Left renal pelvis (tissue), 4 donors: ENCODE measurements around the gene YEATS4. TPM values are rescaled to one million over a fixed set of nuclear protein-coding genes. Genes with fewer than 3 reads are reported as not detected.

Experiments used
- DNase-seq, 4 donors: peaks; one replicate each; pipeline ENCODE4 v3.0.0-alpha.2; 2013; ENCODE audit warnings: low read depth in 4 of 4, low spot score in 3 of 4
- polyA plus RNA-seq, 4 donors: library from polyadenylated mRNA; unstranded; fragments of 120-200 nt; gene quantifications; one replicate each; pipeline ENCODE4 v1.2.1, GENCODE V29; 2013; ENCODE audit not compliant: insufficient read length in 4 of 4

YEATS4 gene
- polyA plus RNA-seq, 4 donors, result 22.1 to 38.4 (median 29.5) TPM

- no peak for DNase-seq
Observed at GRCh38 chr12:69339999-69340398, 19.5 kb upstream of the YEATS4 start.

GRCh38 chr12:69341328-69341727, 18.2 kb upstream of the YEATS4 start:
- DNase-seq, result no peak

- no peak for DNase-seq
Observed at GRCh38 chr12:69342421-69342820, 17.1 kb upstream of the YEATS4 start.

- DNase-seq, result no peak
Observed at GRCh38 chr12:69343357-69343756, 16.2 kb upstream of the YEATS4 start.

- DNase-seq, result no peak
Observed at GRCh38 chr12:69343885-69344612, 15.5 kb upstream of the YEATS4 start.

GRCh38 chr12:69345077-69345476, 14.5 kb upstream of the YEATS4 start:
- DNase-seq, result no peak

GRCh38 chr12:69345742-69346141, 13.8 kb upstream of the YEATS4 start:
- DNase-seq, result no peak

GRCh38 chr12:69348162-69348938, 11.2 kb upstream of the YEATS4 start, which contains the start of gene LYZ:
Gene LYZ, plus strand, starts transcription at chr12:69348381. Its CDS starts 28 bp downstream, at chr12:69348409.
- DNase-seq, result no peak

- DNase-seq, result no peak
Observed at GRCh38 chr12:69350002-69350626, 9.4 kb upstream of the YEATS4 start.

- DNase-seq, result no peak
Observed at GRCh38 chr12:69350777-69351176, 8.8 kb upstream of the YEATS4 start.

GRCh38 chr12:69351462-69352236, 7.9 kb upstream of the YEATS4 start:
- DNase-seq, result no peak

GRCh38 chr12:69352904-69353303, 6.6 kb upstream of the YEATS4 start:
- DNase-seq, result no peak

GRCh38 chr12:69354172-69354555, 5.4 kb upstream of the YEATS4 start:
- no peak for DNase-seq

- DNase-seq, result no peak
Observed at GRCh38 chr12:69354556-69355187, 4.9 kb upstream of the YEATS4 start.

GRCh38 chr12:69355363-69356028, 4.0 kb upstream of the YEATS4 start:
- no peak for DNase-seq

GRCh38 chr12:69360348-69360672, 767 bp downstream of the YEATS4 start:
- DNase-seq, result no peak

GRCh38 chr12:69366796-69367195, 7.3 kb downstream of the YEATS4 start:
- DNase-seq, result no peak

GRCh38 chr12:69368171-69368570, 8.6 kb downstream of the YEATS4 start:
- no peak for DNase-seq

- DNase-seq, result no peak
Observed at GRCh38 chr12:69383074-69383473, 23.5 kb downstream of the YEATS4 start.

- no peak for DNase-seq
Observed at GRCh38 chr12:69385038-69385437, 25.5 kb downstream of the YEATS4 start.
